WTC11 (cell line): Measurements from ENCODE around the gene WDR54. TPM values are rescaled to one million over a fixed set of nuclear protein-coding genes. Genes with fewer than 3 reads are reported as not detected.

Source experiments
- ATAC-seq: fragments of 200-7000 bp; cut with Tn5 transposase; 2 replicates; pipeline ENCODE4 v1.10.0; 2021; ENCODE audit warnings: mild to moderate bottlenecking, moderate library complexity
- CTCF ChIA-PET: fragments of 300-600 bp; sonication (Branson Sonifier 250); formaldehyde crosslinking; loops from one replicate; lab custom pipeline; 2021; ENCODE audit warnings: antibody characterized with exemption; lab: Charles Lee
- POLR2A ChIA-PET: fragments of 350-600 bp; sonication (Branson Sonifier 250); formaldehyde crosslinking; loops from one replicate; lab custom pipeline; 2021; ENCODE audit warnings: antibody characterized with exemption; lab: Charles Lee
- DNase-seq: peaks from one replicate; pipeline ENCODE4 v3.0.0; 2021; ENCODE audit warnings: low spot score
- H3K27ac Mint-ChIP-seq: 2 replicates; pipeline ENCODE4 v1.8.0; 2021; ENCODE audit warnings: mixed read lengths
- H3K27me3 Mint-ChIP-seq: 2 replicates; pipeline ENCODE4 v1.8.0; 2021; ENCODE audit warnings: low read depth, mild to moderate bottlenecking, moderate library complexity, mixed read lengths
- H3K36me3 Mint-ChIP-seq: 2 replicates; pipeline ENCODE4 v1.8.0; 2021; ENCODE audit warnings: mixed read lengths
- H3K4me1 Mint-ChIP-seq: 2 replicates; pipeline ENCODE4 v1.8.0; 2022; ENCODE audit warnings: mixed read lengths
- H3K4me3 Mint-ChIP-seq: 2 replicates; pipeline ENCODE4 v1.8.0; 2021; ENCODE audit warnings: mild to moderate bottlenecking, moderate library complexity, mixed read lengths
- H3K9me3 Mint-ChIP-seq: 2 replicates; pipeline ENCODE4 v1.8.0; 2021; ENCODE audit warnings: mixed read lengths
- AR ChIP-seq: fragments of 250-450 bp; sonication (Bioruptor Pico); IDR thresholded peaks from 2 replicates; pipeline ENCODE4 v1.9.0; 2021; ENCODE audit warnings: mild to moderate bottlenecking
- E2F5 ChIP-seq: sonication (generic); formaldehyde crosslinking; IDR thresholded peaks from 2 replicates; pipeline ENCODE4 v1.8.1; 2022; ENCODE audit warnings: mild to moderate bottlenecking, moderate library complexity, missing genetic modification reagents
- EMX1 ChIP-seq: fragments of 250-450 bp; sonication (Bioruptor Pico); IDR thresholded peaks from 2 replicates; pipeline ENCODE4 v1.8.0; 2021; ENCODE audit warnings: mild to moderate bottlenecking
- ERG ChIP-seq: fragments of 250-450 bp; sonication (Bioruptor Pico); IDR thresholded peaks from 2 replicates; pipeline ENCODE4 v1.8.0; 2021; ENCODE audit warnings: mild to moderate bottlenecking
- GRHL2 ChIP-seq: fragments of 250-450 bp; sonication (Bioruptor Pico); IDR thresholded peaks from 2 replicates; pipeline ENCODE4 v1.8.0; 2022; ENCODE audit warnings: mild to moderate bottlenecking, moderate library complexity; ENCODE audit not compliant: insufficient replicate concordance, severe bottlenecking
- IRF2 ChIP-seq: sonication (generic); formaldehyde crosslinking; IDR thresholded peaks from 2 replicates; pipeline ENCODE4 v1.8.0; 2022; ENCODE audit warnings: low read depth, missing genetic modification reagents, borderline replicate concordance
- JUN ChIP-seq: sonication (generic); formaldehyde crosslinking; IDR thresholded peaks from 2 replicates; pipeline ENCODE4 v1.8.0; 2023; ENCODE audit warnings: mild to moderate bottlenecking, missing genetic modification reagents
- MAX ChIP-seq: sonication (generic); formaldehyde crosslinking; IDR thresholded peaks from 2 replicates; pipeline ENCODE4 v1.8.0; 2022; ENCODE audit warnings: mild to moderate bottlenecking, missing genetic modification reagents
- NR1H2 ChIP-seq: sonication (generic); formaldehyde crosslinking; IDR thresholded peaks from 2 replicates; pipeline ENCODE4 v1.9.0; 2021; ENCODE audit warnings: mild to moderate bottlenecking, moderate library complexity, missing genetic modification reagents
- NR2C2 ChIP-seq: sonication (generic); formaldehyde crosslinking; IDR thresholded peaks from 2 replicates; pipeline ENCODE4 v1.8.0; 2022; ENCODE audit warnings: mild to moderate bottlenecking, missing genetic modification reagents
- TEAD1 ChIP-seq: sonication (generic); formaldehyde crosslinking; IDR thresholded peaks from 2 replicates; pipeline ENCODE4 v1.8.0; 2022; ENCODE audit warnings: mild to moderate bottlenecking, missing genetic modification reagents
- TP53 ChIP-seq: sonication (generic); formaldehyde crosslinking; IDR thresholded peaks from 2 replicates; pipeline ENCODE4 v1.8.1; 2023; ENCODE audit warnings: mild to moderate bottlenecking, missing genetic modification reagents
- USF2 ChIP-seq: sonication (generic); formaldehyde crosslinking; IDR thresholded peaks from 2 replicates; pipeline ENCODE4 v1.8.1; 2023; ENCODE audit warnings: mild to moderate bottlenecking, missing genetic modification reagents, moderate library complexity
- ZMAT4 ChIP-seq: fragments of 250-450 bp; sonication (Bioruptor Pico); IDR thresholded peaks from 2 replicates; pipeline ENCODE4 v1.9.0; 2021; ENCODE audit warnings: mild to moderate bottlenecking
- ZNF138 ChIP-seq: sonication (generic); formaldehyde crosslinking; conservative IDR thresholded peaks from 2 replicates; pipeline ENCODE4 v1.8.1; 2022; ENCODE audit warnings: mild to moderate bottlenecking, moderate library complexity, missing genetic modification reagents
- ZNF416 ChIP-seq: fragments of 250-450 bp; sonication (Bioruptor Pico); IDR thresholded peaks from 2 replicates; pipeline ENCODE4 v1.9.0; 2021; ENCODE audit warnings: mild to moderate bottlenecking, inconsistent platforms
- ZNF512 ChIP-seq: sonication (generic); formaldehyde crosslinking; IDR thresholded peaks from 2 replicates; pipeline ENCODE4 v1.8.1; 2022; ENCODE audit warnings: missing genetic modification reagents, borderline replicate concordance
- ZSCAN18 ChIP-seq: fragments of 250-450 bp; sonication (Bioruptor Pico); IDR thresholded peaks from 2 replicates; pipeline ENCODE4 v2.1.2; 2022; ENCODE audit warnings: mild to moderate bottlenecking, moderate library complexity
- total RNA-seq: library from RNA; stranded (reverse); gene quantifications from 3 replicates; pipeline ENCODE4 v1.2.3, GENCODE V29; 2021

Gene WDR54
- total RNA-seq, 1 experiment from 2014 or later = 55.2 TPM

- DNase-seq = no peak
- Mint-ChIP-seq H3K27ac (no peak overlapping the region), H3K27me3 (peaks cover 48% of the 10 kb centered on the region)
- CTCF ChIA-PET = no interaction called here
- 0 out of 2 replicates have a peak, but pooled peaks have one; percentile 9 for TF ChIP-seq ZNF416 (CRISPR knock-in tag)
- no peak for TF ChIP-seq ERG (CRISPR knock-in tag)
- TF ChIP-seq, all 79 proteins: peak for 1
- ATAC-seq = no peak
- Mint-ChIP-seq H3K4me3 (peak overlapping the region; percentile 99), H3K36me3 (peaks cover 34% of the 10 kb centered on the region), H3K4me1 (peaks cover 14% of the 10 kb centered on the region), H3K9me3 (no peaks in the 10 kb centered on the region)
- POLR2A ChIA-PET = interaction anchor here (0.7 kb wide), 1 partner anchor 35 kb away, joined by 4 read pairs; the partner anchor contains the start of gene WBP1
These were observed 1.9 kb downstream of the WDR54 start for GRCh38 chr2:74423231-74424095.

- ATAC-seq (no peak), DNase-seq (no peak)
- H3K27ac Mint-ChIP-seq = peak overlapping the region; percentile 42
- H3K27me3 Mint-ChIP-seq = peaks cover 40% of the 10 kb centered on the region
- peaks cover 14% of the 10 kb centered on the region for H3K4me1 Mint-ChIP-seq
- POLR2A ChIA-PET = no interaction called here
- TF ChIP-seq MAX (CRISPR knock-in tag) = no peak
- TF ChIP-seq IRF2 (CRISPR knock-in tag) = no peak
- no peak for TF ChIP-seq NR2C2 (CRISPR knock-in tag)
- TF ChIP-seq E2F5 = no peak
- 0 out of 2 replicates have a peak, but pooled peaks have one; percentile 47 for TF ChIP-seq TEAD1 (CRISPR knock-in tag)
- 0 out of 2 replicates have a peak, but pooled peaks have one; percentile 19 for TF ChIP-seq ZNF138 (CRISPR knock-in tag)
- no peak for TF ChIP-seq GRHL2 (CRISPR knock-in tag)
- no peak for TF ChIP-seq ZNF512
- 0 out of 2 replicates have a peak, but pooled peaks have one; percentile 28 for TF ChIP-seq TP53
- no peak for TF ChIP-seq ZSCAN18 (CRISPR knock-in tag)
- no peak for TF ChIP-seq USF2
- no peak for TF ChIP-seq ZMAT4 (CRISPR knock-in tag)
- TF ChIP-seq AR (CRISPR knock-in tag) = no peak
- no peak for TF ChIP-seq EMX1 (CRISPR knock-in tag)
- no peak for TF ChIP-seq JUN (CRISPR knock-in tag)
- no peak for TF ChIP-seq NR1H2 (CRISPR knock-in tag)
- CTCF ChIA-PET = interaction anchor here (0.6 to 0.9 kb wide), 3 partner anchors 10 to 90 kb away, joined by 3 to 4 read pairs (median 4); no protein-coding TSS in a partner anchor
- H3K4me3 Mint-ChIP-seq = no peak overlapping the region
- peaks cover 43% of the 10 kb centered on the region for H3K36me3 Mint-ChIP-seq
- H3K9me3 Mint-ChIP-seq = no peaks in the 10 kb centered on the region
These were observed 2.8 kb downstream of the WDR54 start for GRCh38 chr2:74424139-74424992.
